GM12872 (cell line): Measurements from ENCODE around the gene CHRNA9.

ENCODE experiments used
- CTCF ChIP-seq: IDR thresholded peaks from 3 replicates; pipeline ENCODE4 v1.5.1; 2011; ENCODE audit warnings: low read depth, mild to moderate bottlenecking, low read length, moderate library complexity; ENCODE audit not compliant: insufficient read depth

CHRNA9 gene

GRCh38 chr4:40377512-40378365 is 42.6 kb downstream of the CHRNA9 start:
- TF ChIP-seq CTCF = no peak

GRCh38 chr4:40378619-40379018 is 43.5 kb downstream of the CHRNA9 start:
- no peak for TF ChIP-seq CTCF

GRCh38 chr4:40379248-40379647 is 44.1 kb downstream of the CHRNA9 start:
- TF ChIP-seq CTCF = no peak

- no peak for TF ChIP-seq CTCF
Observed at GRCh38 chr4:40380647-40381046, 45.5 kb downstream of the CHRNA9 start.

GRCh38 chr4:40388239-40388638 is 53.1 kb downstream of the CHRNA9 start:
- no peak for TF ChIP-seq CTCF

- TF ChIP-seq CTCF = no peak
Observed at GRCh38 chr4:40389986-40390385, 54.9 kb downstream of the CHRNA9 start.

- TF ChIP-seq CTCF = no peak
Observed at GRCh38 chr4:40394236-40394635, 59.1 kb downstream of the CHRNA9 start.
